HG03103 (cell line): Measurements from ENCODE around the gene CDK16.
"Not testable (repeated sequence)": the region's sequence is repeated elsewhere in the genome, so short reads cannot be mapped to it uniquely, and the experiment has no call there.

ENCODE experiments used
- ATAC-seq: cut with Tn5 transposase; IDR thresholded peaks from one replicate; pipeline ENCODE4 v1.9.1; 2021; ENCODE audit warnings: low read depth; ENCODE audit not compliant: unreplicated experiment

CDK16 gene

DNA sequence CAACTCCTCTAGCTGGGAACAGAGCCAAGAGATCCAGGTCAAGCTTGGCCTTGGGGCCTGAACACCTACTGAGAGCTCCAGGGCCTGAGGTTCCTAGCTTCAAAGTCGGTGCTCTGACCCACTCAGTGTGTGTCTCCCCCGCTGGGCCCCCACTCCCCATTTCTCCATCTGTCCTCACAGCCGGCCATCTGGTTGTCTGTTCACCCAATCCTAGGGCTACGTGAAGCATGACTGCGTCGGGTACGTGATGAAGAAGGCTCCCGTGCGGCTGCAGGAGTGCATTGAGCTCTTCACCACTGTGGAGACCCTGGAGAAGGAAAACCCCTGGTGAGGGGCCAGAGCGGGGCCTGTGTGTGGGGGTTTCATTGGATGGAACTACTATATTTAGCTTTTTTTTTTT lies 26.7 kb downstream of the CDK16 start:
- no peak for ATAC-seq

DNA sequence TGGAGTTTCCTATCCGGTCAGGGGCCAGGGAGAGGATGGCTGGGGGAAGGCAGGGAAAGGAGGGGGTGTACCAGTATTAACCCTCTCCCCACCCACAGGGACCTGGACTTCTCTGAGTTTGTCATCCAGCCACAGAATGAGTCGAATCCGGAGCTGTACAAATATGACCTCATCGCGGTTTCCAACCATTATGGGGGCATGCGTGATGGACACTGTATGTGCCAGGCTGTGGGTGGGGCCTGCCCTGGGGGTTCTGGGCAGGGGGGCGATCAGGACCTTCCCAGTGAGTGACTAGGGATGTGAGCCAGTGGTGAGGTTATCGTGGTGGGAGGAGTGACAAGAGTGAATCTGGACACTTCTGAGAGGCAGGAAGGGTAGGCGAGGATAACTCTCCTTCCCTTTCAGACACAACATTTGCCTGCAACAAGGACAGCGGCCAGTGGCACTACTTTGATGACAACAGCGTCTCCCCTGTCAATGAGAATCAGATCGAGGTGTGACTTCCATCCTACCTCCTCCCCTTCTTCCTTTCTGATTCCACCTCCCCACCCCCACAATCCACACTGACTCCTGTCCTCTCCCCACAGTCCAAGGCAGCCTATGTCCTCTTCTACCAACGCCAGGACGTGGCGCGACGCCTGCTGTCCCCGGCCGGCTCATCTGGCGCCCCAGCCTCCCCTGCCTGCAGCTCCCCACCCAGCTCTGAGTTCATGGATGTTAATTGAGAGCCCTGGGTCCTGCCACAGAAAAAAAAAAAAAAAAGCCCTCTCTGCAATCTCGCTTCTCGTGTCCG lies 28.9 kb downstream of the CDK16 start:
- ATAC-seq: no peak

DNA sequence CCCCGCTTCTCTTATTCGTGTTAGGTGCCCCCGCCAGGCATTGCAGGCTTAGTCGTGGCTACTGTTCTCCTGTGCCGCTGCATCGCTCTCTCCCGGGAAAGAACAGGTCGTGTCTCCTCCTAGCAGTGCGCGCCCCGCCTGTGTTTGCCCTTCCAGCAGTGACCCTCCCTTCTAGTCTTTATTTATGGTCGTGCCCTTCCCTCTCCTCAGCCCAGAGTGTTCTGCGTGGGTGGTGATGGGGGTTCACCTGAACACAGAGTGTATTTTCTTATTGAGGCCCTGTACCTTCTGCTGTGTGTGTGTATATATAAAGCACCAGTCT lies 29.5 kb downstream of the CDK16 start:
- ATAC-seq: no peak

DNA sequence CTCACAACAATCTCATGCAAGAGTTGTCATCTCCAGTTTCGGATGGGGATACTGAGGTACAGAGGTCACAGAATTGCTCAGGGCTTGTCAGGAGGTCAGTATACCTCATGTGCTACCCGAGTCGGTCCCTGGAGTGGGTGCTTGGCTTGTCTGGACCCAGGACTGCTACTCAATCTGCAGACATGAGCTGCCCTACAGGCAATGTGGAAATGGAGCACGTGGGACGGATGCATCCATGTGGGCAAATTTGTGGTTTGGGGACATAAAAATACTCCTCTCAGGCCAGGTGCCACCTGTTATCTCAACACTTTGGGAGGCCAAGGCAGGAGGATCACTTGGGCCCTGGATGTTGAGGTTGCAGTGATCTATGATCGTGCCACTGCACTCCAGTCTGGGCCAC lies 30.1 kb downstream of the CDK16 start:
- ATAC-seq: no peak

DNA sequence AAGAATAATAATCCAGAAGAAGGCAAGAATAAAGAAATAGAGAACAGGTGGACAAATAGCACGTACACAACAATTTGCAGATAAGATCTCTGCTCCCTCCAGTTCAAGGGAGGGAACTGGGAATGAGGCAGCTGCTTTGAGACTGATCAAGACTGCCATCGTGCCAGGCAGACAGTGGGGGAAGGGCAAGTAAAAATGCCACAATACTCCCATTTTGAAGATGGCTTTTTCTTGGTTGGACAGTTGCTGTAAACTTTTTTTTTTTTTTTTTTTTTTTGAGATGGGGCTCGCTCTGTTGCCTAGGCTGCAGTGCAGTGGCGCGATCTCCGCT lies 31.5 kb downstream of the CDK16 start:
- no peak for ATAC-seq

DNA sequence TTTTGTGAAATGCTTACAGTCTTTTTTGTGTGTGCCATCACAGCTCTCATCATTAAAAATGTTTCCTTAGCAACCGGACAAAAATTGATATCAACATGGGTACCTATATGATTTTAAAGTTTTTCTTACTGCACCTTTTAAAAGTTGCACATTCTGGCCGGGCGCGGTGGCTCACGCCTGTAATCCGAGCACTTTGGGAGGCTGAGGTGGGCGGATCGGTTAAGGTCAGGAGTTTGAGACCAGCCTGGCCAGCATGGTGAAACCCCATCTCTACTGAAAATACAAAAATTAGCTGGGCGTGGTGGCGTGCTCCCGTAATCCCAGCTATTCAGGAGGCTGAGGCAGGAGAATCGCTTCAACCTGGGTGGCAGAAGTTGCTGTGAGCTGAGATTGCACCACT lies 39.1 kb downstream of the CDK16 start:
- ATAC-seq: not testable (repeated sequence)

DNA sequence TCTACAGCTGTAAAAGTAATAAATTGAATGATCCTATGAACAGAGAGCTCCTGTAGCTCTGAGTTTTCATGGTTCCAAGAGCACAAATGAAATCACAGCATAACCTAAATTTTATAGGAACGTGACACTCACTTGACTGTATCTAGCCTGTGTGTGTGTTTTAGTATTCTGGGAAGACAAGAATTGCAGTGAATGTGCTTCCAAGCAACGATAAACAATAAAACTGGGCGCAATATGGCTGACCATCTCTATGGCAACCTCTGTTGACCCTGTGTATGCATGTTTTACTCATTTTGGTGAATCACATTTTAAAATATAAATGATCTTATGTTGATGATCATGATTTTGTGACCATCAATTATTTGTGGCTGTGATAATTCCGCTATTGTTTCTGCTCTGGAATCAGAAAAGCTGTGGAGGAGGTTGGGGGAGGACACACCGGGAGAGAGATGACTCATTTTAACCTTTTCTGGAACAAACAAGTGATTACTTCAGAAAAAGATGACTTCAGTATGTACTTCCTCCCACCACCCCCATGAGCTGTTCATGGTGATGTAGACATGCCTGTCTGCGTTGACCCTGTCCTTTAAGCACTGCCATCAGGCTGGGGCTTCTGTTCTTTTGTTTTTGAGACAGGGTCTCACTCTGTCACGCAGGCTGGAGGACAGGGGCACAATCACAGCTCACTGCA lies 46.1 kb downstream of the CDK16 start:
- ATAC-seq: no peak

DNA sequence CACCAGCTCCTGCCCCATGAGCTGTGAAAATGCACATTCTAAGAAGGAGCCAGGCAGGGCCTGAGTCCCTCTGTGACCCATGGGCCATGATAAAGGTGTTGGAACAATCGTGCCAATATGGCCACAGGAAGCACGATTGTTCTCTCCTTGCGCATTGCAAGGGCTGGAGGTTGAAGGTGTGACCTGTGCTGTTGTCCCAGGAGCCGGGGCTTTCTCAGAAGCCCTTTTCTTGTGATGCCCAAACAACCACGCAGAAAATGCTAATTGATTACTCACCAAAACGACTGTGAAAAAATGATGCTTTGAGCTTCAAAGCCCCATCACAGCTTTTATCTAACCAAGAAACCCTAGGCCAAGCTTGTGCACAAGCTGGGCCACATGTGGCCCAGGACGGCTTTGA lies 48.2 kb downstream of the CDK16 start:
- ATAC-seq: no peak

DNA sequence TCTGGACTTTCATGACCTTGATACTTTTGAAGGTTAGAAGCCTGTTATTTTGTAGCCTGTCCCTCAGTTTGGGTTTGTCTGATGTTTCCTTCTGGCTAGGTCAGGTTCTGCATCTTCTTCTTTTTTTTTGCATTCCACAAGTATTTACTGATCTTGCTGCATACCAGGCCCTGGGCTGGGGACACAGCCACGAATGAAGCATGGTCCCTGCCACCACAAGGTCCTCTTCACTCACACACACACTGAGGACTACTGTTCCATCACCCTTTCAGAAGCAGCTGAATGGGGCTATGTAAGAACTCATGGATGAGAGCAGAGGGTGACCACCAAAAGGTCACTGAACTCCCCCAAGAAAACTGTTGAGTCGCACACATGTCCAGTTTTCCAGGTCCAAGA lies 53.5 kb downstream of the CDK16 start:
- no peak for ATAC-seq

DNA sequence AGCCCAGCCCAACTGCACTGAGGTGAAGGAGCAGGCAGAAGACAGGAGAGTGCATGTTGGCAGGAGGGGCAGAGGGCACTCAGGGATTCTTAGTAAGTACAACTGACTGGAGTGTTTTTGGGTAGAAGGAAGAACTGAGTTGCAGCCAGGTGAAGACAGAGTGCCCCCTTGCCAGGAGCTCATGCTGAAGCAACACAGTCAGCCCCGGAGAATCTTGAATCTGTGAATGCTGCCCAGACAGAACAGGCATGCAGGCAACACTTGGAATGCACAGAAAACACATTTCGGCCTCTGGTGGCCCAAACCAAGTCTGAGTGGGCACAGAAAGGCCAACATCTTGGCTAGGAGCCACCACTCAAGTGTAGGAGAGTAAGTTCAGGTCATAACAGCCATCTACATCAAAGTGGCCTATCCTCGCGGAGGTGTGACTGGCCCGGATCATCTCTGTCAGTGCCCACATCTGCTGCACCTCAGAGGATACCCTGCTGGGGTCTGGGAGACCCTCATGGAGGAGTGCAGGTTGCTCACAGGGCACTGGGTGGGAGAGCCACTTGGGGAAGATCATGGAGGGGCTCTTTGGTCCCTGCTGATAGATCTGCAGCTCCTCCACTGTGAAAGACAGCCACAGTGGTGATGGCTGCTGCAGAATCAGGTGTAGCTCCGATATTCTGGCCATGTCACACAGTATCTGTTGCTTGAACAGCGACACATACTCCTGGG lies 54.7 kb downstream of the CDK16 start:
- no peak for ATAC-seq

DNA sequence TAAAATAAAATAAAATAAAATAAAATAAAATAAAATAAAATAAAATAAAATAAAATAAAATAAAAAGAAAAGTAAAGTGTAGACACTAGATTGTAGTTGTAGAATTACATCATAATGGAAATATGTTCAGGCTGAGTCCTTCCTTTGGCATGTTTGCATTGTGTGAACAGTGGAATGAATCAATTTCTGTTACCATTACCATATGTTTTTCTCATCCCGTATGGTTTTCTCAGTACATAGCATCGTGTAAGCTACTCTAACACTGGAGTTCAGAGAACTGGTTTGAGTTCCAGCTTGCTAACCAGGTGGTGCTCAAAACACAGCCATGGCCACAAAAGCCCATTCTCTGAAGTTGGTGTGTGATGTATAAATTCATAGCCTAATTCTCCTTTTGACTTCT lies 60.2 kb downstream of the CDK16 start:
- no peak for ATAC-seq
